Progenitor cell of endocrine pancreas (in vitro differentiated cells): ENCODE measurements around the gene GCM1. TPM values are rescaled to one million over a fixed set of nuclear protein-coding genes. Genes with fewer than 3 reads are reported as not detected.

ENCODE experiments used
- DNase-seq: peaks from one replicate; pipeline ENCODE4 v3.0.0; 2021; ENCODE audit warnings: low spot score; ENCODE audit not compliant: unreplicated experiment
- H3K27ac Mint-ChIP-seq: 2 replicates; pipeline ENCODE4 v1.8.0; 2021; ENCODE audit warnings: mild to moderate bottlenecking, moderate library complexity, mixed read lengths
- H3K27me3 Mint-ChIP-seq: 2 replicates; pipeline ENCODE4 v1.8.0; 2021; ENCODE audit warnings: mixed read lengths
- H3K36me3 Mint-ChIP-seq: 2 replicates; pipeline ENCODE4 v1.8.0; 2022; ENCODE audit warnings: mixed read lengths; ENCODE audit not compliant: insufficient read depth
- H3K4me1 Mint-ChIP-seq: 2 replicates; pipeline ENCODE4 v1.8.0; 2021; ENCODE audit warnings: low read depth, mixed read lengths
- H3K4me3 Mint-ChIP-seq: 2 replicates; pipeline ENCODE4 v1.8.0; 2021; ENCODE audit warnings: low read depth, mild to moderate bottlenecking, moderate library complexity, mixed read lengths
- H3K9me3 Mint-ChIP-seq: 2 replicates; pipeline ENCODE4 v1.8.0; 2021; ENCODE audit warnings: low read depth, mixed read lengths
- CTCF ChIP-seq: fragments of 200-600 bp; sonication (generic); IDR thresholded peaks from one replicate; pipeline ENCODE4 v1.5.0; 2021; ENCODE audit warnings: antibody characterized with exemption, mild to moderate bottlenecking; ENCODE audit not compliant: unreplicated experiment
- total RNA-seq: library from RNA; stranded (reverse); gene quantifications from 2 replicates; pipeline ENCODE4 v1.2.1, GENCODE V29; 2021

The GCM1 gene
- total RNA-seq, 1 donor from 2014 or later, result not detected

- Mint-ChIP-seq H3K36me3 (peaks cover 20% of the 10 kb centered on the region), H3K4me3 (no peak overlapping the region), H3K27me3 (no peaks in the 10 kb centered on the region), H3K27ac (no peak overlapping the region), H3K4me1 (no peaks in the 10 kb centered on the region), H3K9me3 (no peaks in the 10 kb centered on the region)
- TF ChIP-seq CTCF, result no peak
- DNase-seq, result no peak
These were observed 47.6 kb downstream of the GCM1 start for GRCh38 chr6:53101006-53101405.

DNA sequence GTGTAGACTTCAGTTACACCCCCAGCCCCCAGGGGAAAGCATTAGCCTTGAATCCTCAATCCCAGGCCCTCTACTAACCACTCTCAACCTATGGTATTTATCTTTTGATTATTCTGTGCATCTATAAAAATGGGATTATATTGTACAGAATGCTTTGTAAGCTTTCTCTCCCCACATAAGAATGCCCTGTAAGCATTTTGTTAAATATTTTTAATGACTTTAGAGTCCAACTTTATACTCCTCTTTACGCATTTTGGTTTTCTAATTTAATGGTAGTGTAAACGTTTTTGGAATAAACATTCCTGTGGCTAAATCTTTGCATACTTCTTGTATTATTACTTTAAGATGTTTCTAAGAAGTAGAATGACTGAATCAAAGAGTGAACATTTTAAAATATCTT is 48.1 kb downstream of the GCM1 start:
- Mint-ChIP-seq H3K4me3 (no peak overlapping the region), H3K4me1 (no peaks in the 10 kb centered on the region), H3K27me3 (no peaks in the 10 kb centered on the region), H3K9me3 (no peaks in the 10 kb centered on the region), H3K27ac (no peak overlapping the region), H3K36me3 (peaks cover 22% of the 10 kb centered on the region)
- no peak for TF ChIP-seq CTCF
- no peak for DNase-seq

GRCh38 chr6:53095716-53096115 is 52.9 kb downstream of the GCM1 start:
- no peak for TF ChIP-seq CTCF
- Mint-ChIP-seq H3K4me3 (no peak overlapping the region), H3K9me3 (no peaks in the 10 kb centered on the region), H3K27me3 (no peaks in the 10 kb centered on the region), H3K36me3 (peaks cover 32% of the 10 kb centered on the region), H3K4me1 (no peaks in the 10 kb centered on the region), H3K27ac (no peak overlapping the region)
- no peak for DNase-seq

DNA sequence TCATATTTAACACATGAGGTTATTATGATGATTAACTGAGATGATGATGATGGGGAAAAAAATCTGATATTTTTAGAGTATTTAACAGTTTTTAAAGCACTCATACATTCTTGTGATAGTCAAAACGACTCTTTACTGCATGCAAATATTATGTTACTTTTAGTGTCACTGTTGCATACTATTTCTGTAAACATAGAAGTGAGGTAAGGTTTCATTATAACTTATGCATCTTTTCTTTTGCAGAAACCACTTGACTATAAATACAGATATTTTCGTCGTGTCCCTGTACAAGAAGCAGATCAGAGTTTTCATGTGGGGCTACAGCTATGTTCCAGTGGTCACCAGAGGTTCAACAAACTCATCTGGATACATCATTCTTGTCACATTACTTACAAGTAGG is 53.4 kb downstream of the GCM1 start:
- TF ChIP-seq CTCF, result no peak
- DNase-seq, result no peak
- Mint-ChIP-seq H3K4me1 (no peaks in the 10 kb centered on the region), H3K27ac (no peak overlapping the region), H3K9me3 (no peaks in the 10 kb centered on the region), H3K27me3 (no peaks in the 10 kb centered on the region), H3K36me3 (peaks cover 33% of the 10 kb centered on the region), H3K4me3 (no peak overlapping the region)

DNA sequence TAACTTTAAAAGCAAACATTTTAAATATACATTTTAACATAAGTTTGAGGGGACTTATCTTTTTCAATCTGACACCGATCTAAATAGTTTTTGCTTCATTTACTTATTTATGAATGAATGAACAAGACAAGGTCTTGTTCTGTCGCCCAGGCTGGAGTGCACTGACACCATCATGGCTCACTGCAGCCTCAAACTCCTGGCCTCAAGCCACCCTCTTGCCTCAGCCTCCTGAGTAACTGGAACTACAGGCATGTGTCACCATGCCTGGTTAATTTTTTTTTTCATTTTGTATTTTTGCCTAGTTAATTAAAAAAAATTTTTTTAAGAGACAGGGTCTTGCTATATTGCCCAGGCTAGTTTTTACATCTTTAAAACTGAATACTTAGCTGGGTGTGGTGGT is 58.1 kb downstream of the GCM1 start:
- Mint-ChIP-seq H3K36me3 (peaks cover 25% of the 10 kb centered on the region), H3K4me1 (peaks cover 2% of the 10 kb centered on the region), H3K27me3 (no peaks in the 10 kb centered on the region), H3K27ac (no peak overlapping the region), H3K9me3 (no peaks in the 10 kb centered on the region), H3K4me3 (no peak overlapping the region)
- TF ChIP-seq CTCF, result no peak
- DNase-seq, result no peak

GRCh38 chr6:53089948-53090347 is 58.7 kb downstream of the GCM1 start:
- H3K4me3 Mint-ChIP-seq, result no peak overlapping the region
- peak overlapping the region; percentile 26 for H3K27ac Mint-ChIP-seq
- peaks cover 20% of the 10 kb centered on the region for H3K36me3 Mint-ChIP-seq

More at GRCh38 chr6:53089948-53090347, 58.7 kb downstream of the GCM1 start:
- no peaks in the 10 kb centered on the region for H3K27me3 Mint-ChIP-seq
- H3K9me3 Mint-ChIP-seq, result no peaks in the 10 kb centered on the region
- H3K4me1 Mint-ChIP-seq, result peaks cover 2% of the 10 kb centered on the region
- no peak for TF ChIP-seq CTCF
- no peak for DNase-seq
